Heart left ventricle (tissue), 16 donors: ENCODE results near the gene FGF8. TPM values are rescaled to one million over a fixed set of nuclear protein-coding genes. Genes with fewer than 3 reads are reported as not detected.

Experiments used
- ATAC-seq, 4 donors: fragments of 200-7000 bp; cut with Tn5 transposase; one replicate each; pipeline ENCODE4 v1.9.1; 2020 to 2022; ENCODE audit warnings: moderate library complexity in 4 of 4, mild to moderate bottlenecking in 3 of 4, moderate number of reproducible peaks in 1 of 4
- DNase-seq, 5 donors: peaks; one replicate each; pipeline ENCODE4 v3.0.0-alpha.2; 2020
- H3K27ac ChIP-seq, 12 donors: fragments of 200-600 bp; sonication (generic) in 4 of 12; one replicate each; pipeline versions ENCODE4 v1.5.0 to v1.8.0; 2016 to 2022; ENCODE audit warnings: mild to moderate bottlenecking in 2 of 12
- H3K27me3 ChIP-seq, 9 donors: fragments of 200-600 bp; sonication (generic) in 2 of 9; one replicate each; pipeline versions ENCODE4 v1.5.1 to v1.8.0; 2016 to 2022; ENCODE audit warnings: mild to moderate bottlenecking in 3 of 9
- H3K36me3 ChIP-seq, 9 donors: fragments of 200-600 bp; sonication (generic) in 2 of 9; one replicate each; pipeline versions ENCODE4 v1.5.0 to v1.8.0; 2018 to 2022; ENCODE audit warnings: mild to moderate bottlenecking in 2 of 9
- H3K4me1 ChIP-seq, 12 donors: fragments of 200-600 bp; sonication (generic) in 4 of 12; one replicate each; pipeline versions ENCODE4 v1.5.0 to v1.8.0; 2016 to 2022; ENCODE audit warnings: mild to moderate bottlenecking in 3 of 12
- H3K4me3 ChIP-seq, 12 donors: fragments of 200-600 bp; sonication (generic) in 4 of 12; one replicate each; pipeline versions ENCODE4 v1.5.0 to v1.8.0; 2017 to 2022; ENCODE audit warnings: mild to moderate bottlenecking in 9 of 12, moderate library complexity in 4 of 12
- H3K9me3 ChIP-seq, 12 donors: fragments of 200-600 bp; sonication (generic) in 4 of 12; one replicate each; pipeline versions ENCODE4 v1.5.0 to v1.8.0; 2016 to 2022; ENCODE audit warnings: mild to moderate bottlenecking in 1 of 12
- POLR2A ChIP-seq, 2 donors: fragments of 450-650 bp; IDR thresholded peaks; one replicate each; pipeline ENCODE4 v1.6.1; 2017; ENCODE audit warnings: antibody characterized with exemption in 2 of 2, mild to moderate bottlenecking in 2 of 2, moderate library complexity in 2 of 2
- WGBS, 4 donors: extraction: QIAGEN DNeasy Blood & Tissue Kit in 2 of 4; methylation state at CpG; one replicate each; pipeline versions ENCODE4 v1.1.5 to v1.1.7; 2013 to 2018; 5-methylcytosine and 5-hydroxymethylcytosine counted together
- intact Hi-C, 10 donors: fragments of 100-400 bp; cut with DNase I; formaldehyde crosslinking; loops; one replicate each; pipeline versions ENCODE4 v1.11.1 to v1.14.2; 2022
- polyA plus RNA-seq, 2 donors: library from polyadenylated mRNA; stranded (reverse); fragments of 200-250 nt; gene quantifications; one replicate each; pipeline ENCODE4 v1.2.3, GENCODE V29; 2013
- total RNA-seq, 9 donors: library from RNA; depleted of rRNA in 2 of 9; stranded (reverse); fragments of >200 nt in 2 of 9; fragmentation: NEBNext Ultra II Directional in 3 of 9; extraction: Animal tissue kit (Norgen Biotek cat#: 25700) in 3 of 9; gene quantifications; one replicate each; pipeline versions ENCODE4 v1.1.0 to v1.2.4, GENCODE V29; 2016 to 2023
- TF ChIP-seq, protein P1 (sequence below), 12 donors: fragments of 200-600 bp; sonication (generic) in 4 of 12; IDR thresholded peaks; one replicate each; pipeline versions ENCODE4 v1.5.0 to v1.8.0; 2018 to 2022; ENCODE audit warnings: antibody characterized with exemption in 12 of 12, mild to moderate bottlenecking in 5 of 12
- donor health status: ischemic (EF 13 %, LVEDD 7.1; RV severe dilation, severe dysfunction).
- donor health status: healthy with polysubstance abuse.
- donor health status: DM: no; HTN: yes; CAD: no.
- donor health status: DM: no; HTN: no; CAD: no.
- donor health status: ischemic (EF 25% LVEDD 6.9; RV normal size, moderate dysfunction).
- donor health status: ischemic (EF 25% LVEDD 5.7; RV mildly dilated, moderate dysfunction).
- donor health status: healthy.
- donor health status: DM: yes; HTN: yes; CAD: no.
- donor health status: ischemic (EF 35%, LVEDD 5.7; RV mildly dilated, moderate dysfunction).
- donor health status: nonischemic (EF 11% LVEDD 7.7; RV severe dilation, severe dysfunction).
- donor health status: DM: yes; HTN: yes; CAD: no.
- donor health status: PGD.
- donor health status: ischemic (EF 29% LVEDD 5.4; RV normal size, mild dysfunction).
- donor health status: nonischemic (EF 23%, LVEDD 6.1; RV moderate dilation, normal function).

The FGF8 gene
- total and polyA plus RNA-seq, 11 donors, result not detected

DNA sequence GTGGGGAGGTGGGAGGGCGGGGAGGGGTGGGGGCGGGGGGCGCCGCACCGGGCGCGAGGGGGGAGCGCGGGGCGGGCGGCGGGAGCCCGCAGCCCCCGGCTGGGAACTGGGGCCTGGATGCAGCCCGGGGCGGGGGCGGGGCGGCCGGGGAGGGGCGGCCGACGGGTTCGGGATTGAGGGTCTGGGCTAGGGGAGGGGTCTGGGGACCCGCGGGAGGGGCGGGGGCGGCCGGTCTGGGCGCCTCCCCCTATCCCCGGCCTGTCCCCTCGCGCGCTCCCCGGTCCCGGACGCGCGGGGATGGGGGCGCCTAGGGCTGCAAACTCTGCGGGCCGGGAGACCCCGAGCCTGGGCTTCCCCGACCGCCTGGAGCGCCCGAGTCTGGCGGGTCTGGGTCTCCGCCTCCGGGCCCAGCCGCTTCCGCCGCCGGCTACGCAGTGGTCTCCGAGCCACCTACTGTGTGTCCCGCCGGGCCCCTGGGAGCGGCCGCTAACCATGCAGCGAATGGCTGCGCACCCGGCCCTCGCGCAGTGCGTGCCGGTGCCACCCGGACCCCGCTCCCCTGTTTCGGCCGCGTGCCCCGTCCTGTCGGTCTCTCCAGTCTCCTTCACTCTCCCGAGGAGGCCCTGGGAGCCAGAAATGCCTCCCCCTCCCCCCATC, 375 bp upstream of the FGF8 start:
- peaks cover 0 to 45% (median 31%) of the 10 kb centered on the region in 12 donors for H3K4me1 ChIP-seq

DNA sequence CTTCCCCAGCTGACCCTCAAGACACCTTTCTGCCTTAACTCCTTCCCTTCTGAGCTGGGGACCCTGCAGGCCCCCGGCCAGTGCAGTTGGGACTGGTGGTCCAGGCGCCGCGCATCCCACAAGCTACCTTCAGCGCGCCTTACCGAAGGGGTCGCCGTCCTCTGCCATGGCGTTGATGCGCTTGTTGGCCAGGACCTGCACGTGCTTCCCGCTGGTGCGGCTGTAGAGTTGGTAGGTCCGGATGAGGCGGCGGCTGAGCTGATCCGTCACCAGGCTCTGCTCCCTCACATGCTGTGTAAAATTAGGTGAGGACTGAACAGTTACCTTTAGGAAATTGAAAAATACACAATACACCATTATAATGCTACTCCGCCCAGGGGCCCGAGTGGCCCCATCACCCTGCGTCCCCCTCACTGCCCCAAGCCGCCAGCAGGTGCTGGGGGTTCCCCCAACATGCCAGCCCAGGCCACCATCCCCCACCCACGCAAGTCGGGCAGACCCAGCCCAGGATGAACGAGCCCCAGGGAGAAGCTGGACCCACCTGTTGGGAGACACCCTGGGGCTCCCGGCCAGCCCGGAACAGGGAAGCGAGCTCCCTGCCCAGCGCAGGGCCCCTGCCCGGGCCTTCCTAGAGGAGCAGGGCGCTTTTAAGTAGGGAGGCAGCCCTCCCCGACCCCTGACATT, 1.2 kb downstream of the FGF8 start:
- 0 to 9% (median 7%) methylated on average over 1 to 32 of the region's 32 CpGs for WGBS, 4 donors
- no peaks in the 10 kb centered on the region for H3K36me3 ChIP-seq
- ATAC-seq (no peak), DNase-seq (no peak)
- TF ChIP-seq, protein P1, sequence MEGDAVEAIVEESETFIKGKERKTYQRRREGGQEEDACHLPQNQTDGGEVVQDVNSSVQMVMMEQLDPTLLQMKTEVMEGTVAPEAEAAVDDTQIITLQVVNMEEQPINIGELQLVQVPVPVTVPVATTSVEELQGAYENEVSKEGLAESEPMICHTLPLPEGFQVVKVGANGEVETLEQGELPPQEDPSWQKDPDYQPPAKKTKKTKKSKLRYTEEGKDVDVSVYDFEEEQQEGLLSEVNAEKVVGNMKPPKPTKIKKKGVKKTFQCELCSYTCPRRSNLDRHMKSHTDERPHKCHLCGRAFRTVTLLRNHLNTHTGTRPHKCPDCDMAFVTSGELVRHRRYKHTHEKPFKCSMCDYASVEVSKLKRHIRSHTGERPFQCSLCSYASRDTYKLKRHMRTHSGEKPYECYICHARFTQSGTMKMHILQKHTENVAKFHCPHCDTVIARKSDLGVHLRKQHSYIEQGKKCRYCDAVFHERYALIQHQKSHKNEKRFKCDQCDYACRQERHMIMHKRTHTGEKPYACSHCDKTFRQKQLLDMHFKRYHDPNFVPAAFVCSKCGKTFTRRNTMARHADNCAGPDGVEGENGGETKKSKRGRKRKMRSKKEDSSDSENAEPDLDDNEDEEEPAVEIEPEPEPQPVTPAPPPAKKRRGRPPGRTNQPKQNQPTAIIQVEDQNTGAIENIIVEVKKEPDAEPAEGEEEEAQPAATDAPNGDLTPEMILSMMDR (IDR thresholded peaks at IDR 0.05), result no peak
- TF ChIP-seq POLR2A (IDR thresholded peaks at IDR 0.05), result no peak
- no peak overlapping the region for H3K27ac ChIP-seq
- no peak overlapping the region for H3K4me3 ChIP-seq
- intact Hi-C loops, result loop anchor here in 3 of 10 donors (5.0 to 10.0 kb wide), 2 partner anchors 560 to 562 kb away; no protein-coding TSS in a partner anchor
- peaks cover 0 to 35% (median 19%) of the 10 kb centered on the region in 12 donors for H3K4me1 ChIP-seq
- H3K27me3 ChIP-seq, result peaks cover 18 to 93% (median 75%) of the 10 kb centered on the region in 9 donors
- no peaks in the 10 kb centered on the region for H3K9me3 ChIP-seq

More for the DNA sequence above, 375 bp upstream of the FGF8 start:
- Histone ChIP-seq H3K36me3 (no peaks in the 10 kb centered on the region), H3K27ac (no peak overlapping the region), H3K4me3 (peak overlapping the region in 8 of 12 donors; percentile 19 to 44 (median 24)), H3K27me3 (peaks cover 18 to 85% (median 62%) of the 10 kb centered on the region in 9 donors), H3K9me3 (no peaks in the 10 kb centered on the region)
- WGBS, 4 donors, result 4 to 17% (median 6%) methylated on average over 19 to 73 of the region's 74 CpGs
- no peak for ATAC-seq
- TF ChIP-seq, protein P1 (IDR thresholded peaks at IDR 0.05), result no peak
- intact Hi-C loops, result loop anchor here in 3 of 10 donors (5.0 to 10.0 kb wide), 2 partner anchors 561 to 564 kb away; no protein-coding TSS in a partner anchor
- no peak for DNase-seq

DNA sequence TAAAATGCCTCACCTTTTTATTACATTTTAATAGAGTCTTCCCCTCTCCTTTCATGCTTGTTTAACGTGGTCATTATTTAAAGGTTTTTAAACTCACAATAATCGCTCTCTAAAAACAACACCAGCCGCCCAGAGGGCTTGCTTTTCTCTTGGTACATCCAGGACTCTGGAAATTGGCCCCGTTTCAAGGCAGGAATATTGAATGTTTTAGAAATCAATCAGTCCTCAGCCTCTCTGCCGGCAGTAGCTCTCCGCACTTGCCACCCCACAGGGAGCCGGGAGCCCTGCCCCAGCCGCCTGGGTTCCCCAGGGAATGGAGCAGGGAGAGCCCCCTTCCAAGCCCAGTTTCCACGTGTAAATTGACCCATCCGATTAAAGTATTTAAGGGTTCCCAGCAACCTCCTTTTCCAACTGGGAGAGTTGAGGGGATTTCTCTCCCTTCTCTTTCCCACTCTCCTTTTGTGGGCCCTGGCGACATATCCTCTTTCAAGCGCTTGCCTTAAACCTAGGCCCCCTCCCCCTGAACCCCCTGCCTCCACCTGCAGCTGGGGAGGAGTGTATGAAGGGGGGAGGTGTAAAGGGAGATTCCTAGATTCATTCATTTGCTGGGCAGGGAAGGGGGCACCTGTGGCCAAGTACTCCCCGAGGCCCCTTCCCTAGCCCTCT, 1.9 kb downstream of the FGF8 start:
- Histone ChIP-seq H3K4me3 (no peak overlapping the region), H3K27me3 (peaks cover 18 to 86% (median 68%) of the 10 kb centered on the region in 9 donors), H3K27ac (no peak overlapping the region), H3K9me3 (no peaks in the 10 kb centered on the region), H3K36me3 (no peaks in the 10 kb centered on the region), H3K4me1 (peaks cover 0 to 28% (median 13%) of the 10 kb centered on the region in 12 donors)
- ATAC-seq (no peak), DNase-seq (no peak)
- intact Hi-C loops, result loop anchor here in 2 of 10 donors (10.0 kb wide), 1 partner anchor 559 kb away; no protein-coding TSS in a partner anchor
- WGBS, 4 donors, result 20 to 25% (median 21%) methylated on average over 13 of the region's 13 CpGs
- TF ChIP-seq, protein P1 (IDR thresholded peaks at IDR 0.05), result no peak
- no peak for TF ChIP-seq POLR2A (IDR thresholded peaks at IDR 0.05)
